EH (cell line): ENCODE measurements around the gene CCDC201.

Experiments
- DNase-seq: peaks from one replicate; pipeline ENCODE4 v3.0.0-alpha.2; 2015; ENCODE audit warnings: low read depth

The CCDC201 gene

GRCh38 chr7:45873035-45873354 is at the start of gene CCDC201:
Gene CCDC201 (minus strand): TSS chr7:45873082. CDS start chr7:45873007, 75 bp downstream.
- no peak for DNase-seq

GRCh38 chr7:45921699-45922519 is 49.0 kb upstream of the CCDC201 start:
- peak; percentile 79 for DNase-seq

GRCh38 chr7:45921381-45921698 is 48.5 kb upstream of the CCDC201 start:
- DNase-seq = no peak

- DNase-seq = peak; percentile 79
Measured at GRCh38 chr7:45920502-45921380, 47.9 kb upstream of the CCDC201 start, which contains the start of gene IGFBP3. Gene IGFBP3 (minus strand): TSS chr7:45921272. CDS start chr7:45921140, 132 bp downstream.

GRCh38 chr7:45919993-45920459 is 47.1 kb upstream of the CCDC201 start:
- DNase-seq = no peak

- DNase-seq = peak; percentile 41
Measured at GRCh38 chr7:45919231-45919784, 46.4 kb upstream of the CCDC201 start.

GRCh38 chr7:45918556-45918955 is 45.7 kb upstream of the CCDC201 start:
- DNase-seq = no peak

GRCh38 chr7:45917658-45918057 is 44.8 kb upstream of the CCDC201 start:
- DNase-seq = peak; percentile 87

GRCh38 chr7:45917064-45917463 is 44.2 kb upstream of the CCDC201 start:
- DNase-seq = no peak

- DNase-seq = peak; percentile 64
Measured at GRCh38 chr7:45915606-45916005, 42.7 kb upstream of the CCDC201 start.

- DNase-seq = no peak
Measured at GRCh38 chr7:45914911-45915310, 42.0 kb upstream of the CCDC201 start.

GRCh38 chr7:45912972-45913371 is 40.1 kb upstream of the CCDC201 start:
- DNase-seq = no peak

GRCh38 chr7:45911311-45911710 is 38.4 kb upstream of the CCDC201 start:
- DNase-seq = peak; percentile 48

GRCh38 chr7:45910855-45911254 is 38.0 kb upstream of the CCDC201 start:
- peak; percentile 43 for DNase-seq

- no peak for DNase-seq
Measured at GRCh38 chr7:45909561-45909960, 36.7 kb upstream of the CCDC201 start.

- DNase-seq = no peak
Measured at GRCh38 chr7:45902820-45903219, 29.9 kb upstream of the CCDC201 start.

GRCh38 chr7:45901566-45901965 is 28.7 kb upstream of the CCDC201 start:
- no peak for DNase-seq

- DNase-seq = peak; percentile 85
Measured at GRCh38 chr7:45898222-45898621, 25.3 kb upstream of the CCDC201 start.

- DNase-seq = peak; percentile 92
Measured at GRCh38 chr7:45897042-45897690, 24.3 kb upstream of the CCDC201 start.

GRCh38 chr7:45894665-45895062 is 21.8 kb upstream of the CCDC201 start:
- DNase-seq = no peak

GRCh38 chr7:45893996-45894664 is 21.2 kb upstream of the CCDC201 start:
- no peak for DNase-seq
